GM19455 (cell line): Measurements from ENCODE around the gene OS9.

ENCODE experiments used
- ATAC-seq: cut with Tn5 transposase; IDR thresholded peaks from one replicate; pipeline ENCODE4 v1.9.1; 2021; ENCODE audit not compliant: unreplicated experiment

Gene OS9

DNA sequence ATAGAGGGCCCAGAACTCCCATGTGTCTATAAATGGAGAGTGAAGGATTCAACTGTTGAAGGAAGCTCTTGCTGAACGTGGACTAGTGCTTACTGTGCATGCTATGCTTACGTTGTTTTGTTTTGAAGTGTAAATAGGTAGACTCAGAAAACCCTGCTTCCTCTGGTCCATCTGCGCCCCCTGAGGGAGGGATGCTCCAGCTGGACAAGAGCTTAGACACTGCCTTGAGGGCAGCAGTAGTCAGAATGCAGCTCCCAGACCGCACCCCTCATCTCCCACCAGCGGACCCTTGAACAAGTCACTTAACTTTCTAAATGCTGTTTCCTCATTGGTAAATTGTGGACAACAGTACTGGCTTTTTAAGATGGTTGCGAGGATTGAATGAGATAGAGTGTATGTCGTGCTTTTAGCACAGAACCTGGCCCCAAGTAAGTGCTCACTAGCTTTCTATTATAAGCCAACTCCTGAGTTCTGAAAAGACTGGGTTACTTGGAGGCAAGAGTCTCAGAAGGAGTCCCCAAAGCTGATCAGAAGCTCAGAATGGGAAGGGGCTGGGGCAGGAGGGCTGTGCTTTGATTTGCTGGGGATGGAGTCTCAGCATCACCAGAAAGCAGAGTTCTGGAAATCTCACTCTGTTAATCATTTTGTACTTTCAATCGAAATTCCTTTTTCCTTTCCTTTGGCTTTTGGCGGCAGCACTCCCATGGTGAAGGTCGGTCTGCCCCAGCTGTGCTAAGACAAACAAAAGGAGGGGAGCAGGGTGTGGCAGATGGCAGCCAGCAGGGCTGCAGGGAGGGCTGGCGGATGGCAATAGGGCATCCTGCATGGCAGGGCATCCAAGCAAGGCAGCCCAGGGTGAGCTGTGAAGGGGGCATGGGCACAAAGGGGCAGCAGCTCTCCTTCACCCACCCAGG is 29.0 kb downstream of the OS9 start:
- no peak for ATAC-seq

DNA sequence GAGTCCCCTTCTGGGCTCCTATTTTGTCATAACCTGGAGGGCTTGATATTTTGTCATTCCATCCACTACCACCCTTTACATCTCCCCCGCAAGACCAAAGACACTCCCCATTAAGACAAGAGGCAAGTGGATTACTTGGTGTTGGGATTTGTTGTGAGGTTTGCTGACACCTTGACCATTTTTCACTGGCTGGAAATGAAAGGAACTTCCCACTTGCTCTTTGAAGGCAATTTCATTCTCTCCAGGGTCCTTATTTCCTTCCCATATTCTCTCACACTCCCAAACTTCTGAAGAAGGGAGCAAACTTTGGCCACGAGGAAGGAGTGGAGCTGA is 29.7 kb downstream of the OS9 start:
- ATAC-seq = no peak

DNA sequence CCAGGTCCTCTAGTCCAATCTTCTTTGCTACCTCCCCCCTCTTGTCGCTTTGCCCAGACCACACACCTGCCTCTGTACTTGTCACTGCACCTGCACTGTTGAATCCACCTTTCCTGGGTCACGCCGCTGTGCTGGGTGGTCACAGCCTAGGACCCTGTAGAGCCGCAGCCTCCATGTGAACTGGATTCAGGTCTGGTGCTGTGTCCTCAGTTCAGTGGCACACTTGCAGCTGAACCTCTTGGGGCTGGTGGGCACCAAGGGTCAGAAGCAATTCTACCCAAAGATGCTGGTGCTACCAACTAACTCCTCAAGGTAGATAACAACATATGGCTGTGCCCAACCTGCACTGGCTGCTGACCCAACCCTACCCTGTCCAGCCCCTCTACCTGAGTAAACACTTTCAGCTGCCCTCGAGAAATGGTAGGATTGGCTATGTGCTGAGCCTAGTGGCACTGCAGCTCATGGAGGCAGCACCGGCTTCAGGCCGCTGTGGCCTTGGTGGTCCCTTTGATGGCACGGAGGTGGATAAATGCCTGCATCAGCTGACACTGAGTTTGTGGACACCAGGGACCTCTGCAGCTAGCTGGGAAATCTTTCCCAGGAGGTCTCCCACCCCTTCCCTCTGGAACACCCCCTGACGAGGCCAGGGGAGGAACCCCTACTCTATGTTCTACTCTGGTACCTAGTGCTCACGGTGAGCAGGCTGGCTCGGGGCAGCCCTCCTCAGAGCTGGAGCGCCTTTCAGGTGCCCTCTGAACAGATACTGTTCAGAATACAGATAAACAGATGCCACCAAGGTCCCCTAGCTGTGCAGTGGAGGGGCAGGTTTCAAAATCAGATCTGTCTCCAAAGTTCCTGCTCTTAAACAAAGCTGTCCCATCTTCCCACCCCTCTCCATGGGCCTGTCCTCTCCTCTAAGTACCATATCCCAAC is 30.3 kb downstream of the OS9 start:
- ATAC-seq = no peak

DNA sequence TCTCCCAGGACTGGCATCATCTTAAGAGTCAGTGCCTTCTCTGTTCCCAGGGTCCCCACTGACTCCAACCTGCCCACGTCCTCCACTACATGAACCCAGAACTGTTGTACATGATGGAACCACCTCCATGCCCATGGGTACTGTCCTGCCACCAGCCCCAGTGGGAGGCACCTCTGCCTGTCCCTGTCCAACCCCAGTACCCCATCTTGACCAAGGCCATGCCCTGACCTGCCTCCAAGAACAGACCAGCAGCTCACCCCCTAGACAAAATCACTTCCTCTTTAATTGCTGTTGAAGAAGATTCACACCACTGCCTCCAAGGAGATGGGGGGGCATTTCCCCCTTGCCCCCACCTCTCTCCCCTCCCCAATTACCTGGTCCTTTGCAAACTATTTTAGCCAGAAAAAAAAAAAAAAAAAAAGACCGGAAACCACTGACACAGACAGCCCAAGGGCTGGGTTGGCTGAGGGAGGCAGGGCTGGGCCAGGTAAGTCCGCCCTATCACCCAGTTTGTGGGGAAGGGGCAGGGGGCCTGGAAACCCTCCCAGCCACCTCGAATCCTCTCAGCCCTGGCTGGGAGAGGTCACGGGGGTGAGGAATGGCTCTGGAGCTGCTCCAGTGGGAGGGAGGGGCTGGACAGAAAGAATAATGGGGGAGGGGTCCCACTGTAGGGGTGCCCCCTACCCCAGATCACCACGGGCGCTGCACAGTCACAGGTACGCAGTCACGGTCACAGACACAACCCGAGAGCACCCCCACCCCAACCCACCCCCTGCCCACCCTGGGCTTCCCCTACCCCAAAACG is 31.2 kb downstream of the OS9 start:
- no peak for ATAC-seq

DNA sequence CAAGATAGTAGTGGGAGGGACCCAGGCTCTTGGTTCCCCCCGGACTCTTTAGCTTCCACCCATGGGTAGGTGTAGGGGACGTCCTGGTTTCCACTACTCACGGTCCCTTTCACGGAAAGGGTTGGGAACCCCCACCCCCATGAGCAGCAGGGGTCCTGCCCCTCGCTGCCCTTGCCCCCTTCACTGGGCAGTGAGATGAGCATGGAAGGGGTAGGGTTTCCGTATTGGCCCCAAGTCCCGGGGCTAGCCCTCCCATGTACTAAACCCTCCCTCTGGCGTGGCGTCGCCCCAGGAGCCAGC is 31.9 kb downstream of the OS9 start:
- ATAC-seq = no peak

DNA sequence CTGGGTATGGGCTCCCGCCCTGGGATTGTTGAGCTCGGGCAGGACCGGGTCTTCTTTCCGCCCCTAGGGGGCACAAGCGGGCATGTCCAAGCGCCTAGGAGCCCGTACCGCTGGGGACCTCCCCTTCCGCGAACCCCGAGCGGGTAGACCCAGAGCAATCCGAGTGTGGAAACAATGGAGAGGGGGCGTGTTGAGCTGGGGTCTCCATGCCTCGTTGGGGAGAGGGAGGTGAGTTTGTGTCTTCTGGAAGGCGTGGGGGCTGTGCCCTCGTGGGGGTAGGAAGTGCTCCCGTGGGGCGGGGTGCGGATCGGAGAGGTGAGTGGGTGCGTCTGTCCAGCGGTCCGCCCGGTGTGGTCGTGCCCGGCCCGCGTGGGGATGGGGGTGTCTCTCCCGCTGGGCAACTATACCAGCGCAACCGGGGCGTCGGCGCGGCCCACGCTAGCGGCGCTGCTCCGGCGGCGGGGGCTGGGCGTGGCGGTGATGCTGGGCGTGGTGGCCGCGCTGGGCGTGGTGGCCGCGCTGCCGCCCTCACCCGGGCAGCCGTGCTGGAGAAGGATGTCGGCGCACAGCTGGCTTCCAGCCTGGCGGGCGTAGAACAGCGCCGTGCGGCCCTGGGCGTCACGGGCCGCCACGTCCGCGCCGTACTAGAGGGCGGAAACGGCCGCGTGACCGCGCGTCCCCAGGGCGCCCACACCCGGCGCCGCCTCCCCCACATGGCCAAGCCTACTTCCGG is 32.4 kb downstream of the OS9 start:
- ATAC-seq = no peak

DNA sequence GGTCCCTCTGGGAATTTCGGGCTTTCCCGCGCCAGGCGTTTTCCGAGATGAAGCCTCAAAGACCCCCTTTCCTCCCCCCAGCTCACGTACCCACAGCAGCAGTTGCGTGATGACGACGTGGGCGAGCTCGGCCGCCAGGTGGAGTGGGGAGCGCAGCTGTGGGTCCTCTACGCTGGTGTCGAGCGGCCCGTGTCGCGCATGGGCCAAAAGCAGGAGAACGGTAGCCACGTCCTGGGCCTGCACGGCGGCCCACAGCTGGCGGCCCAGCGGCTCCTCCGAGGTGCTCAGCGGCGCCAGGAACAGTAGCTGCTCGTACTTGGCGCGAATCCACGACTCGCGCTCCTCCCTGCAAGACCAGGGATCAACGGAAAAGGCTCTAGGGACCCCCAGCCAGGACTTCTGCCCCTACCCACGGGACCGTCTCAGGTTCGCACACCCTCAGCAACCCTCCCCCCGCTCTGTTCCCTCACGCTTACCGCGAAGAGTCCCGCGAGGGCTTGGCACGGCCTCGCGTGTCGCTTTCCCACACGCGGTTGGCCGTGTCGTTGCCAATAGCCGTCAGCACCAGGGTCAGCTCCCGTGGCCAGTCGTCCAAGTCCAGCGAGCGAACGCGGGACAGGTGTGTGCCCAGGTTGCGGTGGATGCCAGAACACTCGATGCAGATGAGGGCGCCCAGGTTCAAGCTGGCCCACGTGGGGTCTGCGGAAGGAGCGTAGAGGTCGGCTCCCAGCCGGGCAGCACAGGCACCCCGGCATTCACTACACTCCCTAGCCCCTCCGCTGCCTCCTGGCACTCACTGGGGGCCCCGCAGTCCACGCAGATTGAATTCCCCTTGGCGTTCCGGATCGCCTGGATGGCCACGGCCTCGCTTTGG is 33.2 kb downstream of the OS9 start:
- no peak for ATAC-seq

DNA sequence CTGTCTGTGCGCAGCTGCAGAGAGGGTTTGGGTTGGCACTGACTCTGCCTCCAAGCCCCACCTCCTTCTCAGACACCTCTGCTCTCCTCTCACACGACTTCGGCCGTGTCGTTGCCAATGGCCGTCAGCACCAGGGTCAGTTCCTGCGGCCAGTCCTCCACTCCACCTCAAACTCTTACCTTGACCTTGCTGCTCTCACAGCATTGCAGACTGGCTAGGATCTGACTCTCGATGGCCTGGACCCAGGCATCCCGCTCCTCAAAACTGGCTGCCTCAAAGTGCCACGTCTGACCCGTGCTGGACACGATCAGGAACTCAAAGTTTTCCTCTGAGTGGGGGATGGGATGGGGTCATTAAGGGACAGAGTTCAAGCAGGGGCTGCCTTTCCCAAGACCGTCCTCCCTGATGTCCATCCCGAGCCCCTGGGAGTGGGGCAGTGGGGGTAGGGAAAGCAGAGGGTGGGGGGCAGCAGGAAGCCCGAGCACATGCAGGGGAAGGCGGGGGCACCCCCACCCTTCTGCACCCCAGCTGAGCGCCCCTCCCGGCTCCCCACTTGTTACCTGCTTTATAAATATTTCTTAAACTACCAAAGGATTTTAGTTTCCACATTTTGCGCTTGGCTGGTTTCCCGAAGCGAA is 33.9 kb downstream of the OS9 start:
- ATAC-seq = no peak

DNA sequence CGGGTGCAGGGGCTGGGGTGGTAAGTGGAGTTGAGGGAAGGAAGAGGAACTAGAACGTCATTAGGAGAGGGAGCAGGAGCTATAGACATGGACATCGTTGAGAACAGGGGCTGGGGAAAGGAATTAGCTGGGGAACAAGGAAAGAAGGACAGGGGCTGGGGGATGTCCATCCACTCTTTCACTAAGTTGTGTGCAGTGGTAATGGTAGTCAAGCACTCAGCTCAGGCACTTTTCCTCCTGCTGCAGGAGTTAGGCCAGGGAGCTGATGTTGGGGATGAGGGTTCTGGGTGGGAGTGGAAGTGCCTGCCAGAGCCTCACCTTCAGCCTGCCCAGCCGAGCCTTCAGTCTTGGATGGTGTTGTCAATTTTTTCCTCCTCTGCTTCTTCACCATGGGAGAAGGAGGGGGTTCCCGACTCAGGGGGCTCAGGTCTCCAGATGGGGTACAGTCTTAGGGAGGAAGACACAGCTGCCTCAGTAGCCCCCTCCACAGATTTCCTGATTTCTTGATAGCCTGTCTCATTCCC is 35.5 kb downstream of the OS9 start:
- ATAC-seq = no peak

DNA sequence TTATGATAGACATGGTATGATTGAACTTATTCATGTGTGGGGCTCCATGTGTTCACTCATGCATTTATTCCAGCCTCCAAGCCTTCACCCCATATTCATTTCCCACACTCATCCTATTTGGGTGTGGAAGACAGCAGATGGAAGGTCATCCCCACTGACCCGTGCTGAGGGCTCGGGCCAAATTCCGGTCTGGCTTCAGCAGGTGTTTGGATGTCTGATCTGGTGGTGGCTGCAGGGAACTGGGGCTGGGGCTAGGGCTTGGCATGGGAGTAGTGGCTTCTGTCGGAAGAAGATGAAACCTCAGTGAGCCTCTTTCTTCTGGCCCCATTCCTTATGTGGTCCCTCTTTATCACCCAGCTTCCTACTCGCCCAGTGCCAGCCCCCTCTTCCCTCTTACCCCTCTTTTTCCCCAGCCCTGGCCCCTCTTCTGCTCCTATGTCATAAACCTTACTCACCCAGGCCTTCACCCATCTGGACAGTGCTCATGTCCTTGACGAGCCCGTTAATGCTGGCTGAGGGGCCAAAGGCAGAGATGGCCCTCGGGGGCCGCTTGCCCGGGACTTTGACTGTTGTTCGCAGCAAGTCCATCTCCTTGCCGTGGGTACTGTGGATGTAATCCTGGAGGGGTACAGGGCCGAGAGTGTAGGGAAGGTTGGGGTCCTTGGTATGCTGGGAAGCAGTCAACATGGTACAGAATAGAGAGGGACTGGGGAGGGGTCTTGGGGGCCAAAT is 36.6 kb downstream of the OS9 start:
- ATAC-seq = no peak

DNA sequence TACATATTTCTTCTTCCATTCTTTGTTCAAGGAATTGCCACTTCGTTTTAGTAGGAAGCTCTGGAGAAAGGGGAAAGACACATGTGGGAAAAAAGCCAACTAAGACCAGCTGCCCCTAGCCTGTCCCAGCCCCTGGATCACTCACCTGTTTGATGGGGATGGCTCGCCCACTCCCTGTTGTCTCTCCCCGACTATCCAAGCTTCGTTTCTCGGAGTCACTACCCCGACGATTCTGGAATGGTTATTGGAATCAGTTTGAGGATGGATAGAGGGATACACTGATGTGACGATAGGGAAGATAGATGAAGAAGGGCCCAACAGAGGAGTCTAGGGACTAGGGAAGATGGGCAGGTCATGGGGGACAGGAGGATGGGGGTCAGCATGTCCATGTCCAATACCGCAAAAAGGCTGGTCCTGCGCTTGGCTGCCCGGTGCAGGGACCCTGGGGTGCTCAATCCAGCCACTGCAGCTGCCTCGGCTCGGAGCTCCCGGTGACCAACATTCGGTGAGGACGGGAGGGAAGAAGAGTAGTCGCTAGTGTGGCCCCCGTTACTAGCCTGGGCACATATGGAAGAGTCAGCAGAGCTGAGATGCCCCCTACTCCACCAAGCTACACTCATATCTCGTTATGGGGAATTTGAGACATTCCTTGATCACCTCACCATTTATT is 37.6 kb downstream of the OS9 start:
- no peak for ATAC-seq

DNA sequence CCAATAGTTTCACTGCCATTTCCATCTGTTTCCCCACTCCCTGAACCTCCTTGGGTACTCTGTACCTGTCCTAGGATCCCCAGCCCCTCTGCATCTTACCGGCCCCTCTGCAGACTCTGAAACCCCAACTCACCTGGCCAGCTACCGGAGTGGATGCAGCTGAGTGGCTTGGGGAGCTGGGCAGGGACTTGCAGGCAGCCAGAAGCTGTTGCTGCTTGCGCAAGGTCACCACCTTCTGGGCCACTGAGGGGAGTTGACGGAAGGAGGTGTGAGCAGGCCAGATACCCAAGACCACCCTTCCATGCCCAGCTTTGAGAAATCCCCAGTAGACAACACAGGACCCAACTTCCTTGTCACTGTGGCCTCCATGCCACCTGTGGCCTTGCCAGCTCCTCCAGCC is 38.3 kb downstream of the OS9 start:
- no peak for ATAC-seq

DNA sequence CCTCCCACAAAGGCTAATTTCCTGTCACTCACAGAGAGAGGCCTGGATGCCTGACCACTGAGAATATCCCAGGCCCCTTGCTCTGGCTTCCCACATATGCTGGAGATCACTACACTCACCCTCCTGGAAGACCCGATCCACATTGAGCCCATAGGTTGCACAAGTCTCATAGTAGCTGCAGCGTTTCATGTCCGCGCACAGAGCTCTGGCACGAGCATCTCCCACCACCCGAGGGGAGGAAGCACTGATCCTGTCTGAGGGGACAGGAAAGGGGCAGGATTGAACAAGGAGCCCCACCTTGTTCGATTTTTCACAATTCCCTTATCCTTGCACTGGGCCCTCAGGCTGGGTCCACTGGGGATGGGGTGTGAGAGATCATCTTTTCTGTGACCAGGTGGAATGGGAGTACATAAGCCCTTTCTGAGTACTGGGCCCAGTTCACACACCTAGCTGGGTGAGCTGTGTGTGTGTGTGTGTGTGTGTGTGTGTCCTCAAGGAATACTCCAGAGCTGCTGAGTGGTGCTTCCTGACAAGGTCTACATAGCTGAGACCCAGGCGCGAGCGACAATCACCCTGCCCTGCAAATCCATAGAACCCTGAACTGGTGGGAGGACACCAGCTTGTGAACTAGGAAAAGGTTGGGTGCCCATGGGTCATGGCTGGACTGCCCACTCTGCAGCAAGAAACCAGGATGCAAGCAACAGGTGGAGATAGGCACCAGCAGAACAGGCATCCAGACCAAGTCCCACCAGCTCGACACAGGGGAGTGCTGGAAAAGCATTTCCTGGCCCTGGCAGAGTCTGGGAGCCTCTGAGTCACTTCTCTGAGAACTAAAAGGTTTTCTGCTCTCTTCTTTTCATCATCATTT is 39.0 kb downstream of the OS9 start:
- ATAC-seq = no peak

DNA sequence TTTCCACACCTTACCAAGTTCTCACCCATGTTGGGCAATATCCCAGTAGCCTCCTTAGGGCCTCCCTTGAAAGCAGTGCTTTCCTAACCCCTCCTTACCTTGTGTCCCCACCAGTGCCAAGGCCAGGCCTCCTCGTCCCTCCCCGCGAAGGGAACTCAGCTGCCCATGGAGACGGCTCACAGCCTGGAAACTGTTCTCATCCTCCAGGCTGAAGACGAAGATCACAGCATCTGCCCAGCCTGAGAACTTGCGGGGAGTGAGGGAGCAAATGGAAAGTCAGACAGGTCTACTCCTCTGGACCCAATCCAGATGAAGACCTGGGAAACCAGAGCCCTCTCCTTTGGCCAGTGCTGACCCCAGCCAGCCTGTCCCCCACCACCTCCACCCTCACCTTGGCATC is 40.0 kb downstream of the OS9 start:
- ATAC-seq = no peak

DNA sequence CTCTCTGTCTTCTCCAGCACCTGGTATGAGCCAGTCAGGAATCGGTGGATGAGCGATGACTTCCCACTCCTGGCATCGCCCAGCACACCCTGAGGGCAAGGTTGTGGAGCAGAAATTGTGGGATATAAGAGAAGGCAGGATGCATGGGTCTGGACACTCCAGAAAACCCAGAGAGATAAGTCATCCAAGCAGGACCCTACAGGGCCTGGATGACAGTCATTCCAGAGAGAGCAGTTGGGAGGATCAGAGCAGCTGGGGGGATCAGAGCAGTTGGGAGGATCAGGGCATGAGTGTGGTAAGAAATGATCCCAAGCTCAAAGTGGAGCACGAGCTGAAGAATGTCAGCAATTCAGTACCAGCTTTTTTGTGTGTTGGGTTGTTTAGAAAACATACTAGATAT is 40.7 kb downstream of the OS9 start:
- ATAC-seq = no peak

DNA sequence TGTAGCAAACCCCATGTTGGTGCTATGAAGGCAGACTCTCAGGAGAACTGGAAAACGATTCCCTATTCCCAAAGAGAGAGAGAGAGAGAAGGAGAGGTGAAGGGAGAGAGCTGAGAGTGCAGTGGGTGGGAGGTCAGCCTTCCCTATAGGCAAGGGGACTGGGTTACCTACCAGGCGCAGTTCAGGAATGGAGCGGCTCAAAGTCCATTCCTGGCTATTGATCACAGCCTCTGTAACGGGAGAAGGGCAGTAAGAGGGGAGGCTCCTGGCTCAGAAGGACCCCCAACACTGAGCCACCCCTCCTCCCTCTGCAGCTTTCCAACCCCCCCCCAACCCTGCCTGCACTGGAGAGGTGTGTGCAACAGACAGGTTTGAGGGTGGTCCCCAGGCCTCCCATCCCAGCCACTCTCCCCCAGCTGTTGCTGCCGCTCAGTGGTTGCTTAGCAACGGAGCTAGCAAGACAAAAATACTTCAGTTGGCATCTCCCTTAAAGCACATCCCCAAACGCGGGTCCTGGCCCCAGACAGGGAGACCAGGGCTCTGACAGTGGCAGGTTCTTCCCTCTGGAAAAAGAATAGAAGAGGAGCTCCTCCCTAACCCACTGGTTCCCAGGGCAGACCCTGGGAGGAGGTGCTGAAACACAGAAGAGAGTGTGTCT is 41.4 kb downstream of the OS9 start:
- ATAC-seq = no peak
